Stimulated activated CD8-positive, alpha-beta memory T cell treated with anti-CD3 and anti-CD28 coated beads, Interleukin-15, amount 100 ng/mL, for 4 hours (primary cell): ENCODE data around the gene LSM3.
"Not testable (repeated sequence)": the region's sequence is repeated elsewhere in the genome, so short reads cannot be mapped to it uniquely, and the experiment has no call there.

Experiments used
- DNase-seq, 2 donors: peaks; one replicate each; pipeline ENCODE4 v3.0.0-alpha.2; 2020; ENCODE audit warnings: low read depth in 2 of 2

LSM3 gene

DNA sequence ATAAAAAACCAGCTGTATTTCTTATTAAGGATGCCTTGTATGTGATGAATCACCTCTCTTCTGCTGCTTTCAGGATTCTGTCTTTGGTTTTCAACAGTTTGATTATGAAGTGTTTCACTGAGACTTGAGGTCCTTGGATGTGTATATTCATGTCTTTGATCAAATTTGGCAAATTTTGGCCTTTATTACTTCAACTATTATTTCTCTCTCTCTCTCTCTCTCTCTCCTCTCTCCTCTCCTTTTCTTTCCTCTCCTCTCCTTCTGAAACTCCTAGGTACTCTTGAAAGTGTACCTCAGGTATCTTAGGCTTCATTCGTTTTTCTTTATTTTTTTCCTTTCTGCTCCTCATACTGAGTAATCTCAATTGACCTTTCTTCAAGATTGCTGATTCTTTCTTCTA lies 43.3 kb downstream of the LSM3 start:
- DNase-seq = no peak

DNA sequence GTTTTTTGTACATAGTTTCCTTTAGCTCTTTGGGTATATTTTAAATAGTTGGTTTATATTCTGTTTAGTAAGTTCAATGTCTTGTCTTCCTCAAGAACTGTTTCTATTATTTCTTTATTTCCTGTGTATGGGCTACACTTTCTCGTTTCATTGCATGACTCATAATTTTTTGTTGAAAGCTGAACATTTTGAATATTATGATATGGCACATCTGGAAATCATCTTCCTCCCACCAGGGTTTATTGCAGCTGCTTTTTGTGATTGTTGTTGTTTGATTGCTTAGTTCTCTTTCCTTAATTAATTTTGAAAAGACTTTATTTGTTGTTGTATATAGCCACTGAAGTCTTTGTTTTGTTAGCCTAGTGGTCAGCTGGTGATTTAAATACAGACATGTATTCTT lies 43.8 kb downstream of the LSM3 start:
- DNase-seq = no peak

DNA sequence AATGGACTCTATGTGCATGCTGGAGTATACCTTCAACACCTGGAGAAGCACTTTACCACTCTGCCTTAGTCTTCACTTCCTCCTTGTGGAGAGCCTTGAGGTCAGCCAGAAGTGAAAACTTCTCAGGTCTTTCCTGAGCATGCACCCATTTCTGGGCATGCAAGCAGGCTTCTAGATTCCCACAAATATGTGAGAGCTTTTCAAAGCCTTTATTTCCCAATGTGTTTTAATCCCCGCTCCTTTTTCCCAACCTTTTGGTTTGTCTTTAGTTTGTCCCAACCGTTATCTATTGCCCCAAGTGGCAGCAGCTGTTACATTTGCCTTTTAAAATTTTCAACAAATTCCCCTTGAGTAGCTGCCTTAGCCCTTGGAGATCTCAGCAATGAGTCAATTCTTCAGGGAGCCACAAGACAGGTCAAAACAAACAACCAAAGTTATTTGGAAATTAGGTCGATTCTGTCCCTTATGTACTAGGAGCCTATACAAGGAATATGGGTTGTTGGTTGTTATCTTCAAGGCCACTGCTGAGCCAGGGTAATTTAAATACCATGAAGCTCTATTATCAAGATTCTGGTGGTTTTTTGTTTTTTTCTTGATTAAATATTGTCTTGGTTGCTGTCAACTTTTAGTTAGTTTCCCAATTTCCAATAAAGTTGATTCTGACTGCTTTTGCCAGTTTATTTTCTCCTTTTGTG lies 44.4 kb downstream of the LSM3 start:
- DNase-seq = no peak

DNA sequence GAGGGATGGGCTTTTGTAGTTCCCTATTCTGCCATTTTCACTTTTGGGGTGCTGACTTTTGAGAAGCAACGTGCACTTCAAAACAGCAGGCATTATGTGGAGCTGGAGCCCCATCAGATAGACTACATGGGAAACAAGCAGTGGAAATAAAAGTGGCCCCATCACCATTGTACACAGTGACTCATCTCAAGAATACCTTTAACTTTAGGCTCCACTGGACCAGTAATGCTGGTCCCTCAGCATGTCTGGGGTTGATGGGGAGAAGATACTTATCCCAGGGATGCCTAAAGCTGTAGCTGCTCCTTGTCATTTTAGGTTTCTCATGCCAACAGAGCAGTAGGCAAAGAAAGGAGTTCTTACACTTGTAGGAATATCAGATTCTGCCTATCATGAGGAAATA lies 45.0 kb downstream of the LSM3 start:
- no peak for DNase-seq

DNA sequence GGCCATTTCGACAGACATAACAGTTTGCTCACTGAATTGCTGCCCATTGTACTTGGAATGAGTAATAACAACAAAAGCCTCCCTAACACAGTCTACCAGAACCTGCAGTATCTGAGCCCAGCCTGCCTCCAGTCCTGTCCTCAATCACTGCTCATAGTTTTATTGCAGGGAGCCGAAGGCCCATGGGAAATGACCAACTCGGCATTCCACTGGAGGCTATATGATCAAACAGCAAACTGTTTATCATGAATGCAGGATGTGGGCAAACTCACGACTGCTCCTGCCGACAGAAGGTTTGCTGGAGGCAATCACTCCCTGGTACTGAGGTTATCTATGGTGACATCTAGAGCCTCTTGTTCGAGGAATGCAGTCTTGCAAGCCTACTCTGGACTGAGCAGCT lies 46.3 kb downstream of the LSM3 start:
- no peak for DNase-seq

DNA sequence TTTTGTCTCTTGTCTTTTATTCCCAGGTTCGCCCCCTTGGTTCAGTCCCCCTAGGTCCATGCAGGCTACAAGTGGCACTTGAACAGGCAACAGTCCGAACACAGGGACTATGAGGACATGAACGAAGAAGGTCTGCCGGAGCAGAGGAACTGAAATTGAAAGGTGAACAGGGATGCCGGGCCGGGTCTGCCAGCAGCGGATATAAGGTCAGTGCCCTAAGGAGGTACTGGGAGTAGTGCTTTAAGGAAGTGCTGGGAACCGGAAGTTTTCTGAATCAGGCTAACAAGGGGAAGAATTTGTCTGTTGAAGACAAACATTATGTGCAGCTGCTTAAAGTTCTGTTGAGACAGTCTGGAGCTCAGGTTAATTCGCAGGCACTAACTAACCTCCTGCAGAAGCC lies 46.8 kb downstream of the LSM3 start:
- DNase-seq = no peak

DNA sequence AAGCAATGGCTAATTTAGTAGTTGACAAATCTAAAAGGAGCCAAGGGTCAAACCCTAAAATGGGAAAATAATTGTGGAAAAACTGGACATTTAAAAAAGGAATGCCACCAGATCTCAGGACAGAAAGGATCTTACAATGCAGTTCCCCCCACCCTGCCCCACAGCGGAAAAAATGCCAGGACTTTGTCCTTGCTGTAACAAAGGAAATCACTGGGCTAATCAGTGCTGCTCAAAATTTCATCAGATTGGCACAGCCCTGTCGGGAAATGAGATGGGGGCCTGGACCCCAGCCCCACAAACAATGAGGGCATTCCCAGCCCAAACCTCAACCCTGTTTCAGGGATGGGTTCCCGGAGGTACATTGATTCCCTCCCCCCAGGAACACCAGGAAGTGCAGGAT lies 47.7 kb downstream of the LSM3 start:
- DNase-seq = not testable (repeated sequence)

DNA sequence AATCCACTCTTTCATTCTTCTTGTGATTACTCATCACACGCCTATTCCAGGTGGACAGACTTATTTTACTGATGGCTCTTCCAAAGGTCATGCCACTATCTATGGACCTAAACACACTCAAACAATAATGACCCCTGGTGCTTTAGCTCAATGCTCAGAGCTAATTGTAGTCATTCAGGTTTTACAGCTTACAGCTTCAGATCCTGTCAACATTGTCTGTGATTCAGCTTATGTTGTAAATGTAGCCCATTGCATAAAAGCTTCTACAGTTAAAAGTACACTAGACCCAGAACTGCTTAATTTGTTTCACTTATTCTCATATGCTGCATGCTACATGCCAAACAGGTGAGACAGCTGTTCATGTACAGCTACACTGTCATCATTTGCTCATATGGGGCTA lies 49.2 kb downstream of the LSM3 start:
- DNase-seq = no peak

DNA sequence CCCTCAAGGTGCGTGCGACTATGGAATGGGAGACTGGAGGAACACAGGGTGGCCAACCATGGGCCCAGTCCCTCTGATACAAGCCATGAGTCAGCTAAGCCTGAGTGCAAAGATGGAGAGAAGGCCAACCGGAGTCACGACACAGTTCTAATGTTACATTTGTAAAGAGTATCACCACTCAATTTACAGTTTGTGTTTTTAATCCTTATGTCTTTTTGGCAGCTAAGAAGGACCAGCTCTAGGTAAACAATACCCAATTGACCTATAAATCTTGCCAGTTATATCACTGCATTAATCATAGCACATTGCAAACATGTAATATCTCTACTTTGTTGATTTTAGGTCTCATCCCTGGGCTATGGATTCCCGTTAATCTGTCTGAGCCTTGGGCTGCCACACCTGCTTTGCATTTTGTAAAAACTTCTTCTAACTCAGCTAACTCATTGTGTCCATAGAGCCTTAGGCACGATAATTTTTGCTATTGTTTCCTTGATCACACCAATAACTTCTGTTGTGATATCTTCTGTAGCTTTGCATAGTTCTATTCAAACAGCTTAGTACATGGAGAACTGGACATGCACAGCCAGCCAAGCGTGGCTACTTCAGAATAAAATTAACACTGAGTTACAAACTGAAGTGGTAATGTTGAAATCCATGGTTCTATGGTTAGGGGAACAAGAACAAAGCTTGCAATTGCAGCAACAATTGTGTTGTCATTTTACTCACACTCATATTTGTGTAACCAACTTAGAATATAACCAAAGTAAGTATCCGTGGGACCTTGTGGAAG lies 50.3 kb downstream of the LSM3 start:
- no peak for DNase-seq

DNA sequence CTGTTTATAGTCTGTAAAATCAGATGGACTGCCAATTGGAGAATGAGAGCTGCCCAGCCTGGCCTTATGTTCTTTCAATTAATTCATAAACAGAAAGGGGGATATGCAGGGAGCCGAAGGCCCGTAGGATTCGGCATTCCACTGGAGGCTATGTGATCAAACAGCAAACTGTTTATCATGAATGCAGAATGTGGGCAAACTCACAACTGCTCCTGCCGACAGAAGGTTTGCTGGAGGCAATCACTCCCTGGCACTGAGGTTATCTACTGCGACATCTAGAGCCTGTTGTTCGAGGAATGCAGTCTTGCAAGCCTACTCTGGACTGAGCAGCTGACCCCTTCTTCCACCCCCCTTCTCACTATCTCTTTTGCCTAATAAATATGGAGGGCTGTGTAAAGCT lies 51.1 kb downstream of the LSM3 start:
- not testable (repeated sequence) for DNase-seq

DNA sequence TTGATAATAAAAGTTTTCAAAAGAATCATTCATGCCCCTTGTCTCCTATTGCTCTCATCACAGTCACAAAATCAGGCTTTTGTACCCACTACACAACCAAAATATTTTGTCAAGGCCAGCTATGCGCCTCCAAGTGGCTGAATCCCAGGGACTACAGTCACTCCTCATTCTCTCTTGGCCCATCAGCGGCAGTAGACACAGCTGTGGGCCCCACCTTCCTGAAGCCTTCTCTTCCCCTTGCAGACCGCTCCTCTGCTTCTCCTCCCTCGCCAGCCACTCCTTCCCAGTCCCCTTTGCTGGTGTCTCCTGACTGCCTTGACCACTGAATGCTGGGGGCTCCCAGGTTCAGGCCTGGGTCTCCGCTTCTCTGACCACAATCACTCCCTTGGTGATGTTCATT lies 52.1 kb downstream of the LSM3 start:
- no peak for DNase-seq

DNA sequence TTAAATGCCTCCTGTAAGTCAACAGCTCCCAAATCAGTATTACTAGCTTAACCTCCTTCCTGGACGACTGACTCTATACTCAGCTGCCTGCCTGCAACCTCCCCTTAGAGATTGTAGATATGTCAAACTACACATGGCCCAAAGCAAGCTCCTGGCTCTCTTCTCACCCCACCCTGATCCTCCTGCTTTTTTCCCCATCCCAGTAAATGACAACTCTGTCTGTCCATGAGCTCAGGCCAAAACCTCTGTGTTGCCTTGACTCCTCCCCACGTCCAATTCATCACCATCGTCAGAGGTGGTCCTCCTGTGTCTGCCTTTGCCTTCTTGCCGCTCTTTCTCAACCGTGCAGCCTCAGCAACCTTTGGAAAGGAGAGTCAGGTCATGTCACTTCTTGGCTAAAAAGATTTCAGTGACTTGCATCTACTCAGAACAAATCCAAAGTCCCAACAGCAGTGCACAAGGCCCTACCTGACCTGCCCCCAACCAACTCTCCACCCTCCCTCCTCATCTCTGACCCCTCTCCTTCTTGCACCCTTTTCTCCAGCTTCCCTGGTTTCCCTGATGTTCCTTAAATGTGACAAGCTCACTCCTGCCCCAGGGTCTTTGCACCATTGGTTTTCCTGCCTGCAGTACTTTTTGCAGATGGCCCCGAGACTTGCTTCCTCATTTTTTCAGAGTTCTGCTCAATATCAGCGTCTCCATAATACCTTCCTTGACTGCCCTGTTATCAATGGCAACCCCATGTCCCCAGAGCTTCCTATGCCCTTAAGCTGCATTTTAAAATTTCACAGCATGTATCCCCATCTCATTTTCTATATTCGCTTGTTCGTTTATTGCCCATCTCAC lies 52.8 kb downstream of the LSM3 start:
- no peak for DNase-seq

DNA sequence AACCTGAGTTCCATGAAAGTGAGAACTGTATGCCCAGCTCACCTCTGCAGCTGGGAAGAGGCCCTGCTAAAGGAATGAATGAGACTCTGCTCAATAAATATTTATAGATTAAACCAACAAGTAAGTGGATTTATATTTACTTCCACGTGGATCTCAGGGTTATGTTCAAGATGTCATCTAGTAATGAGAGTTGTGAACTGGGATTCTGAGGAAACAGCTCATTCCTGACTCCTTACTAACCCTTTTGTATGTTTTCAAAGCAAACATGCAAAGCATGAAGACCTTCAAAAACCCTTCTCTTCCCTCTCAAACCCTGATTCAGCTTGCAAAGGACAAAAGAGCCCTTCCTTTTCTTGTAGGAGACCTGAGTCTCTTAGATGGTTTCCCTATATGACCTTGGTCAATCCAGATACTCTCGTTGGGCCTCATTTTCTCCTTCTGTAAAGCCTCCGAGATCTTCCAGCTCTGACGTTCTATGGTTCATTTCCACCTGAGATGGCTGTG lies 53.4 kb downstream of the LSM3 start:
- DNase-seq = no peak

DNA sequence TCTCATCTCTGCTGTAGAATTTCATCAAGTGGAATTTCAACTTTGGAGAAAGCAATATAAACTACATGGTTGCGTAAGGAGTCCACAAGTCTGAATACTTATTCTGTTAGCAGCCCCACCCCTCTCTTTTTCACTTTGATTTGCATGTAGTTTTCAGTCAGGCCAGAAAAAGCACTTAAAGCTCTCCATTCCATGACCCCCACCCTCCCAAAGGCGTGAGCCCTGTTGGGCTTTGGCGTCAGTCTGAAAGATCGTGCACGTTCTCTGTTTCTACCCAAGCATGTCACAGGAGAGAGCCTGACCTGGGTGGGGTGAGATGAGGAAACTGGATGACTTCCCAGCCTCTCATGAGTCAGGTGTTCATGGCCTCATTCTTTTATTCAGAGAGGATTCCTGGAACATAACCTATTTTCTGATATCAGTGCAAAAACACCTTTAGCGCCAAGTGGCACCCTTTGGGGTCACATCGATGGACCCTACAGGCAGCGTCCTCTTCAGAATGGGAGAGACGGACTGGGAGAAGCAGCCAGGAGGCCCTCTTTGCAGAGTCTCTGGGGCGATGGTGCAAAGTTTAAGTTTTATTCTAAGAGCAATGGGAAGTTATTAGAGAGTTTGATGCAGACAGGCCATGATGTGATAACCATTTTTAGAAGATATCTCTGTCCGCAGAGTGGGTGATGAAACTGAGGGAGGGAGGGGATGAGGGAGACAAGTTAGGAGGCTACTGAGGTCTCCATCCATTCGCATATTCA lies 55.8 kb downstream of the LSM3 start:
- DNase-seq = no peak

DNA sequence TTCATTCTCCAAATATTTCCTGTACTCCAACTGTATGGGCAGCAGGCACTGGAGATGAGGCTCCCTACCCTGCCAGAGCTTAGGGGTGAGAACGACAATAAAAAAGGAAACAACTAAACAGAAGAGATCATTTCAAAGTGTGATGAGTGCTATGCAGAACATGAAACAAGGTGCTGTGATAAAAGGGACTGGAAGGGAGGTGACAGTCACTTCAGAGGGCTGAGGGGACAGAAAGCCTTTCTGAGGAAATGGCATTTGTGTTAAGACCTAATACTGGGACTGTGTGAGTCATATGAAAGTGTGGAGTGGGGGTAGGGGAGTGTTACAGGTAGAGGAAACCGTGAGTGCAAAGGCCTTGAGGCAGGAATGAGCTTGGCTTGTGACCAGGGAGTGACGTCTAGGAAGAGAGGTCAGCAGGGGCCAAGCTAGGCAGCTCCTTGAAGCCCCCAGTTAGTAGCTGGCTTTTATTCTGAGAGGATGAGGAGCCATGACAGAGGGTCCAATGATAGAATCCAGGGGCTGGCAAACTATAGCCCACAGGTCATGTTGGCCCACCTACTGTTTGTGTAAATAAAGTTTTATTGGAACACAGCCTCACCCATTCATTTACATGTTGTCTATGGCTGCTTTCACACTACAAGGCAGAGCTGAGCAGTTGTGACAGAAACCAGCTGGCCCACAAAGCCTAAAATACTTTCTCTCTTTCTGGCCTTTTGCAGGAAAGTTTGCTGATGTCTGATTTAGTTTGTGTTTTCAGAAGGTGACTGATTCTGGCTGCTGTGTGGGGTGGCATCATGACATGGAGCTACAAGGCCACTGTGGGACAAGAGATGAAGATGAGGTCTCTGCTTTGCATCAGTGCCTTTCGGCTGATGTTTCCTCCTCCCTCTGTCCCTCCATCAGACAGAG lies 56.6 kb downstream of the LSM3 start:
- no peak for DNase-seq

DNA sequence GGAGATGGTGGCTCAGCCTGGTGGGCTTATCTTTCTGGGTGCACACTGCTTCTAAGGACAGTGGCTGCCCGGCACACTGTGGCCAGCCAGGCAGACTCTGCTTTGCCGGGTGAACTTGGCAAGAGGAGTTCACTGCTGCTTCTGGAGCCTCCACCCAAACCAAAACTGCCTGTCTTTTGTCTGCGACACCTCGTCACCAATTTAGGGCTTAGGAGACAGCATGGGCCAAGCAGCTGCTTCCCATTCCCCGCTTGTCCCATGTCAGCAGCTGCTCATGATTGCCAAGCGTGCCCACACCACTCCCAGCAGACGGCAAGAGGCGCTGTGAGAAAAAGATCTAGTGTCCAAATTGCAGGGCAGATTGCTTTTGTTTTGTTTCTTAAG lies 57.3 kb downstream of the LSM3 start:
- DNase-seq = no peak

DNA sequence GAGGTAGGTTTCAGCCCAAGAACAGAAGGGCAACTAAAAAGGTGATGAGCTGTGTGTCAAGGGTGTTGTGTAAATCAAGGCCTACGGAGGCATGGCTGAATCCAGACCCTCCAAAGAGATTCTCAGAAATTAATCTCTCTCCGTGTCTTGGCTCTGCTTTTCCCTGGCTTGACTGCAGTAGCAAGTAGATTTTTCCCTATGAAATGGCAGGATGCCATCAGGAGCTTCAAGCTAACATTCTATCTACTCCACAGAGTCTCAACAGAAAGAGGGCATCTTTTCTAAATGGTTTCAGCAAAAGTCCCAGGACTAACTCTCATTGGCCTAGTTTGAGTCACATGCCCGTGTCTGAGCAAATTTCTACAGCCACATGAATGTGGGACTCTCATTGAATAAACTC lies 58.3 kb downstream of the LSM3 start:
- no peak for DNase-seq

DNA sequence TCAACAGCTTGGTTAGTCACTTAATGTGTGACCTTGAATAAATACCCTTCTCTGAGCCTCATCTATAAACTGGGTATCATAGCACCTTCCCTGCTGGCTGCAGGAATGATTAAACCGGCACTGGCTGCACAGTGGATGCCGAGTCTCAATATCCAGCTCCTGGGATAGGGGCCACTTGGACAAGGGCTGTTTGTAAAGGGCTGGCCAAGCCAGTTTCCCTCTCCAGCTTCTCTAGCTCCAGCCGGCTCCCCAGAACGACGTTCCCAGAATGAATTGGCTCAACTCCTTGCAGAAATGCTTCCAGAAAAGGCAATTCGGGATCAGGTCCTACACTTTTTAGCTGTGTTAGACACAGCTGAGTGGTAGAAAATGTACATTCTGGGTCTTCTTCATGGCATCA lies 58.8 kb downstream of the LSM3 start:
- DNase-seq = no peak

DNA sequence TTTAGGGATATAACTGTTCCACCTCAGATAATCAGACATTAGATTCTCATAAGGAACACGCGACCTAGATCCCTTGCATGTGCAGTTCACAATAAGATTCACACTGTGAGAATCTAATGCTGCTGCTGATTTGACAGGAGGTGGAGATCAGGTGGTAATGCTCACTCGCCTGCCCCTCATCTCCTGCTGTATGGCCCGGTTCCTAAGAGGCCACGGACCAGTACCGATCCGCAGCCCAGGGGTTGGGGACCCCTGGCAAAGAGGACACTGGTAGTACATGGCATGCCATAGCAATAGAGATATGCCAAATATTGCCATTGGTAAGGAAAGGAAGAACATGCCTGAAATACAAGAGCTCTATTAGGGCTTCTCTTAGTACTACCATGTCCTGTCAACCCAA lies 59.7 kb downstream of the LSM3 start:
- DNase-seq = no peak

DNA sequence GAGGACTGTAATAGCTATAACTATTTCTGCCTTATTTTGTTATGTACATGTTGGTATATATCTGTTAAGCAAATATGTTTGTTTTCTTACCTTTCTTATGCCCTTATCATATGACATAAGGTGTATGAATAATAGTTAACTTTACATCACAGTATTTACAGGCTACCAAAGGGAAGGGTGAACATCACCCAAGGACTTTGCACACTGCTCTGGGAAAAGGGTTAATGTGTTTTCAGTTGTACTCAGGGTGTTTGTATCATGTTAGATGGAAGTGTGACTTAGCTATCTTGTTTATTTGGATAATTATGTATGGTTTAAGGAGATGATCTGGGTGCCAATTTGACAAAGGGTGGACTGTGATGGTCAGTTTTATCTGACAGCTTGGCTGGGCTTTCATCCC lies 60.3 kb downstream of the LSM3 start:
- no peak for DNase-seq

DNA sequence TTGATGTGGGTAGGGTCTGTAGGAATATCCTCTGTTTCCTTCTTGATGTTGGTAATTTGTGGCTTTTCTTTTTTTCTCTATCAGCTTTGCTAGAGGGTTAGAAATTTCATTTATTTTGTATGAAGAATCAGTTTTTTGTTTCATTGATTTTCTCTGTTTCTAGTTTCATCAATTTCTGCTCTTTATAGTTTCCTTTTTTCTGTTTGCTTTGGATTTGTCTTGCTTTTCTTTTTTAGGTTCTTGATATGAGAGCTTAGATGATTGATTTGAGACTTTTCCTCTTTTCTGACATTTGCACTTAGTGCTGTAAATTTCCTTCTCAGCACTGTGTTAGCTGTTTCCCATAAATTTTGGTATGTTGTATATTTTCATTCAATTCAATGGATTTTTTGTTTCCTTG lies 61.3 kb downstream of the LSM3 start:
- no peak for DNase-seq
